NT2/D1 (cell line): ENCODE measurements around the gene C6orf52.

Experiments used
- SUZ12 ChIP-seq: IDR thresholded peaks from 2 replicates; pipeline ENCODE4 v1.6.1; 2011; ENCODE audit not compliant: insufficient read length, insufficient read depth; ENCODE audit errors: extremely low read depth
- YY1 ChIP-seq: IDR thresholded peaks from 2 replicates; pipeline ENCODE4 v1.6.1; 2011; ENCODE audit not compliant: insufficient read length, insufficient read depth

- no peak for TF ChIP-seq SUZ12
- no peak for TF ChIP-seq YY1
These were observed at the start of gene C6orf52, which contains the start of gene PAK1IP1 for GRCh38 chr6:10694302-10695085.
